ENCODE data around the gene BICDL2. TPM values are rescaled to one million over a fixed set of nuclear protein-coding genes. Genes with fewer than 3 reads are reported as not detected.

BICDL2 gene
- polyA plus RNA-seq, 4 donors, result 1.5 to 6.9 (median 2.5) TPM

- no peak for DNase-seq (ENCODE audit: low read depth in 4 of 4, low spot score in 2 of 4)
These were observed 14.3 kb upstream of the BICDL2 start for GRCh38 chr16:3051009-3051408.

GRCh38 chr16:3050487-3050886 is 13.7 kb upstream of the BICDL2 start:
- DNase-seq (ENCODE audit: low read depth in 4 of 4, low spot score in 2 of 4), result no peak

GRCh38 chr16:3049921-3050481 is 13.3 kb upstream of the BICDL2 start:
- DNase-seq (ENCODE audit: low read depth in 4 of 4, low spot score in 2 of 4), result no peak

- DNase-seq (ENCODE audit: low read depth in 4 of 4, low spot score in 2 of 4), result no peak
These were observed 10.6 kb upstream of the BICDL2 start for GRCh38 chr16:3047387-3047720.

GRCh38 chr16:3046641-3047386 is 10.1 kb upstream of the BICDL2 start:
- no peak for DNase-seq (ENCODE audit: low read depth in 4 of 4, low spot score in 2 of 4)

GRCh38 chr16:3045758-3046640 is 9.3 kb upstream of the BICDL2 start, which contains the start of gene MMP25:
Gene MMP25, plus strand, starts transcription at chr16:3046561. Its CDS starts 357 bp downstream, at chr16:3046918.
- DNase-seq (ENCODE audit: low read depth in 4 of 4, low spot score in 2 of 4), result no peak

GRCh38 chr16:3044708-3045107 is 8.0 kb upstream of the BICDL2 start:
- DNase-seq (ENCODE audit: low read depth in 4 of 4, low spot score in 2 of 4), result no peak

GRCh38 chr16:3042376-3042775 is 5.6 kb upstream of the BICDL2 start:
- no peak for DNase-seq (ENCODE audit: low read depth in 4 of 4, low spot score in 2 of 4)

GRCh38 chr16:3038896-3039295 is 2.2 kb upstream of the BICDL2 start:
- DNase-seq (ENCODE audit: low read depth in 4 of 4, low spot score in 2 of 4), result no peak

GRCh38 chr16:3038256-3038655 is 1.5 kb upstream of the BICDL2 start:
- DNase-seq (ENCODE audit: low read depth in 4 of 4, low spot score in 2 of 4), result no peak

GRCh38 chr16:3035972-3036725 is 595 bp downstream of the BICDL2 start:
- no peak for DNase-seq (ENCODE audit: low read depth in 4 of 4, low spot score in 2 of 4)

GRCh38 chr16:3035289-3035971 is 1.3 kb downstream of the BICDL2 start:
- DNase-seq (ENCODE audit: low read depth in 4 of 4, low spot score in 2 of 4), result no peak

- no peak for DNase-seq (ENCODE audit: low read depth in 4 of 4, low spot score in 2 of 4)
These were observed 4.1 kb downstream of the BICDL2 start for GRCh38 chr16:3032624-3033023.

GRCh38 chr16:3030222-3031212 is 6.2 kb downstream of the BICDL2 start:
- no peak for DNase-seq (ENCODE audit: low read depth in 4 of 4, low spot score in 2 of 4)

- DNase-seq (ENCODE audit: low read depth in 4 of 4, low spot score in 2 of 4), result no peak
These were observed 7.1 kb downstream of the BICDL2 start for GRCh38 chr16:3029491-3030221.

- DNase-seq (ENCODE audit: low read depth in 4 of 4, low spot score in 2 of 4), result no peak
These were observed 7.9 kb downstream of the BICDL2 start for GRCh38 chr16:3028716-3029319.

- DNase-seq (ENCODE audit: low read depth in 4 of 4, low spot score in 2 of 4), result no peak
These were observed 8.6 kb downstream of the BICDL2 start for GRCh38 chr16:3027983-3028715.

All from left renal cortex interstitium (tissue), 4 donors.